K562 (cell line): ENCODE results near the gene XPO6.

ENCODE experiments used
- MXI1 ChIP-seq: IDR thresholded peaks from 2 replicates; pipeline ENCODE4 v1.6.1; 2011; ENCODE audit warnings: low read depth, mild to moderate bottlenecking, improper control_type of control experiment, low read length
- SMAD4 ChIP-seq: fragments of 250-450 bp; sonication (Bioruptor Pico); conservative IDR thresholded peaks from 2 replicates; pipeline ENCODE4 v1.8.0; 2021; ENCODE audit warnings: inconsistent platforms, mild to moderate bottlenecking, moderate library complexity
- ZNF232 ChIP-seq: sonication (generic); formaldehyde crosslinking; IDR thresholded peaks from 2 replicates; pipeline ENCODE4 v1.8.0; 2022; ENCODE audit warnings: mild to moderate bottlenecking, missing genetic modification reagents
- TF ChIP-seq, protein P1 (sequence below): fragments of 450-650 bp; IDR thresholded peaks from 2 replicates; pipeline ENCODE4 v1.6.1; 2017; ENCODE audit warnings: antibody characterized with exemption

DNA sequence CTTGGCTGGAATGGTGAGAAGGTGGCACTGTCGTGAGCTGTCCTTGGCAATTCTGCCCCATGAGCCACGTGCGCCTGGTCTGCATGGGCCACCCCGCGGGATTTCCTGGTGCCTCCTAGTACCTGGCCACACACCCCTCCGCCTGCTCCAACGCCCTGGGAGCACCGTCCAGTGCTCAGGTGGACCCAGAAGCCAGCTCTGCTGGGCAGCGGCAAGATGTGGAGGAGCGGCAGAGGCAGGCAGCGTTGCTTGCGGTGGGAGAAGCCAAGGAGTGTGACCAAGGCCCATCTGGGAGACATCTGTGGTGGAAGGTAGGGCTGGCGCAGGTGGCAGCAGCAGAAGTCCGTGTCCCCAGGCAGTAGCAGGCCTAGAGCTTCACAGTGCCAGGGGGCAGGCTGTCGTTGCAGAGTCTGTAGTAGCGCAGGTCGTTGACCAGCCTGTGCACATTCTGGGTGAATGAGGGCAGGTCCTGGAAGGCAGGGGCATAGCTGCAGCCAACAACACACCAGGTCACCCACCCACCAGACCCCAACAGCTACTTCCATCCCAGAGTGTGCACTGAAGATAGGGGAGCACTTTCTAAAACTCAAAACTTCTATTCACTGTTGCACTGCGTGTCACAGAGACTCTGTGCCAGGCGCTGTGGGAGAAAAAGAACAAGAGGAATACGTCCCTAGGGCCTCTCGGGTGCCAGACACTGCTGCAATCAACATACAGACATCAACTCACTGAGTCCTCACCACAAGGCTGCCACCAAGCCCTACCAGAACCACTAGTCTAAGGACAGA is 113.4 kb downstream of the XPO6 start:
- no peak for TF ChIP-seq SMAD4 (CRISPR knock-in tag)
- TF ChIP-seq, protein P1, sequence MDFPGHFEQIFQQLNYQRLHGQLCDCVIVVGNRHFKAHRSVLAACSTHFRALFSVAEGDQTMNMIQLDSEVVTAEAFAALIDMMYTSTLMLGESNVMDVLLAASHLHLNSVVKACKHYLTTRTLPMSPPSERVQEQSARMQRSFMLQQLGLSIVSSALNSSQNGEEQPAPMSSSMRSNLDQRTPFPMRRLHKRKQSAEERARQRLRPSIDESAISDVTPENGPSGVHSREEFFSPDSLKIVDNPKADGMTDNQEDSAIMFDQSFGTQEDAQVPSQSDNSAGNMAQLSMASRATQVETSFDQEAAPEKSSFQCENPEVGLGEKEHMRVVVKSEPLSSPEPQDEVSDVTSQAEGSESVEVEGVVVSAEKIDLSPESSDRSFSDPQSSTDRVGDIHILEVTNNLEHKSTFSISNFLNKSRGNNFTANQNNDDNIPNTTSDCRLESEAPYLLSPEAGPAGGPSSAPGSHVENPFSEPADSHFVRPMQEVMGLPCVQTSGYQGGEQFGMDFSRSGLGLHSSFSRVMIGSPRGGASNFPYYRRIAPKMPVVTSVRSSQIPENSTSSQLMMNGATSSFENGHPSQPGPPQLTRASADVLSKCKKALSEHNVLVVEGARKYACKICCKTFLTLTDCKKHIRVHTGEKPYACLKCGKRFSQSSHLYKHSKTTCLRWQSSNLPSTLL = no peak
- TF ChIP-seq MXI1 = no peak
- TF ChIP-seq ZNF232 (CRISPR knock-in tag) = no peak
